ENCODE results near the gene TNFSF13B.

The TNFSF13B gene

GRCh38 chr13:108350579-108350978 is 81.1 kb downstream of the TNFSF13B start:
- DNase-seq (ENCODE audit: low spot score) = no peak

DNA sequence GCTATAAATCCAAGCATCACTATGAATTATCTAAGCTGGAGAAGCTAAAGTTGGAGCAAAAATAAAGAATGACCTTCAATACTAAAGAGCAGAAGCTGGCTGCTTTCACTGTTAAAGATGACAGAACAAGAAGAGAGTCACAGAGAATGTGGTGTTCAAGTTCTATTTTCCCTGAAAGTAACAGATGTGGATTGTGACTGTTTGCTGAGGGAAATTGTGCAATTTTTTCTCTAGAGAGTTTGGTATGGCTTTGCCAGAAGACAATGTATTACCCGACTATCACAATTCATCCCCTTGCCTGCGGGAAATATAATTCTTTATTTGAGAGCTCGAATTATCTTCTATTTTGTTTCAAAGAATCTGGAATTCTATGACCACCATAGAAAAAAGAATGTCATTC is 83.1 kb downstream of the TNFSF13B start:
- DNase-seq (ENCODE audit: low spot score) = no peak

DNA sequence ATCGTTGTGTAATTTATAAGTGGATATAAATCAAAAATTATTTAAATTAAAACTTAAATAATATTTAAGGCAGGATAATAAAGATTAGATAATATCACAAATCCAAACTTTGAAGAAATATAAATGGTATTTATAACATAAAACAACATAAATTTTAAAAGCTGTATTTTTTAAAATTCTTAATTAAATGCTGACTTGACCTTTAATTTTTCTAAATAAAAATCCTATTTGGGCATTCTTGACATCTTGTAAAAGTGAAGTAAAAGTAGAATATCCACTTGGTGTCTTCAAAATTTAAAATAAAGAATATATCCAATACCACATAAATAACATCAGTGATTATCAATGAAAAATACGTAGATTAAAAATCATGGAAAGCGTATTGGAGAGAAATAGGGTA is 87.7 kb downstream of the TNFSF13B start:
- no peak for DNase-seq (ENCODE audit: low spot score)

All from kidney tubule cell (primary cell).